ENCODE data around the gene ADIPOR2. TPM values are rescaled to one million over a fixed set of nuclear protein-coding genes. Genes with fewer than 3 reads are reported as not detected.

Gene ADIPOR2
- total RNA-seq, 1 experiment from 2014 or later: 45.3 TPM

GRCh38 chr12:1807087-1807860 is 116.4 kb downstream of the ADIPOR2 start:
- no CpG with 5 or more reads among the region's 15 CpGs for WGBS (ENCODE audit: extremely low coverage, insufficient read length, low lambda C conversion rate)
- H3K18ac ChIP-seq (ENCODE audit: insufficient read length, low read depth, low read length): no peak overlapping the region
- 0 out of 2 replicates have a peak, but pooled peaks cover 2% of the 10 kb centered on the region for H3K27me3 ChIP-seq (ENCODE audit: insufficient read depth, low read length)
- peaks cover 0 to 6% of the 10 kb centered on the region in 2 experiments; a peak in 2 of 4 replicates for H3K4me1 Mint-ChIP-seq
- no peak overlapping the region for H3K4me3 Mint-ChIP-seq
- H3K27ac Mint-ChIP-seq: no peak overlapping the region
- H4K5ac ChIP-seq (ENCODE audit: insufficient read length, low read depth, low read length): no peak overlapping the region
- H3K9me3 Mint-ChIP-seq: no peaks in the 10 kb centered on the region
- H3K36me3 Mint-ChIP-seq (ENCODE audit: insufficient read depth in 1 of 3, low read depth in 3 of 3): no peaks in the 10 kb centered on the region
- DNase-seq: no peak
- H3K4ac ChIP-seq (ENCODE audit: low read depth, low read length): no peak overlapping the region
- H2BK12ac ChIP-seq (ENCODE audit: insufficient read length, low read depth, low read length): no peak overlapping the region
- no peaks in the 10 kb centered on the region for H3K9me3 ChIP-seq (ENCODE audit: control insufficient read depth, low read depth, low read length)
- H3K79me1 ChIP-seq (ENCODE audit: insufficient read depth, low read depth, low read length, poor library complexity, severe bottlenecking): no peaks in the 10 kb centered on the region
- no peak overlapping the region for H2AK5ac ChIP-seq (ENCODE audit: insufficient read length, low read length)
- no peaks in the 10 kb centered on the region; the same call in 1 of the 2 replicates for H3K27me3 Mint-ChIP-seq (ENCODE audit: low read depth)
- no peak overlapping the region for H2BK15ac ChIP-seq (ENCODE audit: low read depth, low read length)
- no peak overlapping the region for H3T11ph ChIP-seq (ENCODE audit: low read length)
- no peak overlapping the region for H2BK5ac ChIP-seq (ENCODE audit: insufficient read length, low read length)
- H3K4me1 ChIP-seq (ENCODE audit: insufficient read depth, low read length): no peaks in the 10 kb centered on the region
- no peak overlapping the region for H2AFZ ChIP-seq (ENCODE audit: low read length)
- no peak overlapping the region for H3K56ac ChIP-seq (ENCODE audit: insufficient read length, low read depth, low read length)
- H3K23ac ChIP-seq (ENCODE audit: insufficient read length, low read depth, low read length): no peak overlapping the region
- no peaks in the 10 kb centered on the region for H3K79me2 ChIP-seq (ENCODE audit: insufficient read depth, low read length)
- no peak overlapping the region for H4K8ac ChIP-seq (replicated peaks; ENCODE audit: insufficient read length, low read depth, low read length)
- no peak for TF ChIP-seq CTCF (conservative IDR thresholded peaks at IDR 0.05)
- no peak overlapping the region for H2BK20ac ChIP-seq (ENCODE audit: low read depth, low read length, poor library complexity, severe bottlenecking)
- H2BK120ac ChIP-seq (ENCODE audit: low read depth, low read length, poor library complexity, severe bottlenecking): no peak overlapping the region
- H3K23me2 ChIP-seq (ENCODE audit: insufficient read length, low read depth, low read length, poor library complexity, severe bottlenecking): no peaks in the 10 kb centered on the region
- H4K91ac ChIP-seq (ENCODE audit: insufficient read length, low read depth, low read length): no peak overlapping the region
- H3K14ac ChIP-seq (ENCODE audit: insufficient read depth, low read length): no peak overlapping the region; the same call in 1 of the 2 replicates
- H3K4me2 ChIP-seq (ENCODE audit: insufficient read depth, insufficient read length, low read length): no peak overlapping the region
- no peak overlapping the region for H3K27ac ChIP-seq (ENCODE audit: insufficient read length, low read depth, low read length)
- no peaks in the 10 kb centered on the region for H4K20me1 ChIP-seq (ENCODE audit: control insufficient read depth, insufficient read depth, insufficient read length)
- H3K9ac ChIP-seq (ENCODE audit: extremely low read depth, insufficient read length, low read length): no peak overlapping the region
